ENCODE data around the gene FGB.

Gene FGB

DNA sequence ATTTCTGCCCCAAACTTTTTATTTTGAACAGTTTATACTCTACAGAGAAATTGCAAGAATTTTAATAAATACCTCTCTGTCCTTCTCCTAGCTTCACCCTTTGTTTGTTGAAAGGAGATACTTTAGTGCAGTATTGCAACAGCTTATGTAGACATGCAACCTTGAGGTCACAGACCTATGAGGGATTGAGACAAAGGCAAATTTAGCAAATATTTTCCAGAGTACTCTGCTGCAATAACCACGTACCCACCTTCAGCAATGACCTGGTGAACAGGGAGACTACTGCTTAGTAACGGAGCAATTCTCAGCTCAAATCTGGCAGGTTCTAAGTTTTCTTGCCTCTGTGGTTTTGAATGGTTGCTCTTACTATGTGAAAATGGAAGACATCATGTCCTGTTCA lies 14.5 kb downstream of the FGB start:
- H3K9me2 ChIP-seq (ENCODE audit: low read depth, low read length), result no peaks in the 10 kb centered on the region
- H3K4me1 ChIP-seq (ENCODE audit: insufficient read depth, low read length, severe bottlenecking), result no peaks in the 10 kb centered on the region
- no peak overlapping the region for H3K4me2 ChIP-seq (ENCODE audit: low read length)
- no peak overlapping the region for H3K27ac ChIP-seq (ENCODE audit: low read depth, low read length, poor library complexity, severe bottlenecking)
- H3K9ac ChIP-seq (ENCODE audit: low read length), result no peak overlapping the region
- no peak overlapping the region for H3K4me3 ChIP-seq (ENCODE audit: low read depth, low read length, poor library complexity, severe bottlenecking)
- no peak overlapping the region for H2AFZ ChIP-seq (ENCODE audit: low read length)
- H3K27me3 ChIP-seq (ENCODE audit: insufficient read depth, low read length), result no peaks in the 10 kb centered on the region
- H3K36me3 ChIP-seq (ENCODE audit: insufficient read depth, low read length), result no peaks in the 10 kb centered on the region
- H4K20me1 ChIP-seq (ENCODE audit: insufficient read depth, low read length), result no peaks in the 10 kb centered on the region
- no peaks in the 10 kb centered on the region for H3K9me3 ChIP-seq (ENCODE audit: low read length)
- H3F3A ChIP-seq (ENCODE audit: insufficient read depth, low read length), result no peaks in the 10 kb centered on the region
- H3K79me2 ChIP-seq (ENCODE audit: insufficient read depth, low read length), result no peaks in the 10 kb centered on the region
- TF ChIP-seq CTCF (IDR thresholded peaks at IDR 0.05; ENCODE audit: low read length) (no peak), EZH2 (IDR thresholded peaks at IDR 0.05; ENCODE audit: borderline replicate concordance, low read length) (no peak)

DNA sequence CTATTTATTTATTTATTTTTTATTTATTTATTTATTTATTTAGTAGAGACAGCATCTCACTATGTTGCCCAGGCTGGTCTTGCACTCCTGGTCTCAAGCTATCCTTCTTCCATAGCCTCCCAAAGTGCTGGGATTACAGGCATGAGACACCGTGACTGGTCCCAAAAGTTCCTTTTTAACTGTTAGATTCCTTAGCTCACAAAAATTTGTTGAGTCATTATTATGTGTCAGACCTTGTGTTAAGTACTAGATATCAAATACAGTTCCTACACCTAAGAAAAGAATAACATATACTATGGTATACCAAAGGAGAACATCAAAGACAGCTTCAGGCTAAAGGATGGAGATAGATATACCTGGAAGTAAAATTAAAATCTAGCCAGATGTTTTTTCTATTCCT lies 16.1 kb downstream of the FGB start:
- H3K36me3 ChIP-seq (ENCODE audit: insufficient read depth, low read length), result no peaks in the 10 kb centered on the region
- H3K4me1 ChIP-seq (ENCODE audit: insufficient read depth, low read length, severe bottlenecking), result no peaks in the 10 kb centered on the region
- H3F3A ChIP-seq (ENCODE audit: insufficient read depth, low read length), result no peaks in the 10 kb centered on the region
- H3K4me2 ChIP-seq (ENCODE audit: low read length), result no peak overlapping the region
- H3K9ac ChIP-seq (ENCODE audit: low read length), result no peak overlapping the region
- no peak overlapping the region for H3K27ac ChIP-seq (ENCODE audit: low read depth, low read length, poor library complexity, severe bottlenecking)
- no peak overlapping the region for H2AFZ ChIP-seq (ENCODE audit: low read length)
- no peaks in the 10 kb centered on the region for H3K9me2 ChIP-seq (ENCODE audit: low read depth, low read length)
- no peaks in the 10 kb centered on the region for H3K9me3 ChIP-seq (ENCODE audit: low read length)
- H3K4me3 ChIP-seq (ENCODE audit: low read depth, low read length, poor library complexity, severe bottlenecking), result no peak overlapping the region
- no peaks in the 10 kb centered on the region for H3K27me3 ChIP-seq (ENCODE audit: insufficient read depth, low read length)
- TF ChIP-seq CTCF (IDR thresholded peaks at IDR 0.05; ENCODE audit: low read length) (no peak), EZH2 (IDR thresholded peaks at IDR 0.05; ENCODE audit: borderline replicate concordance, low read length) (no peak)
- H4K20me1 ChIP-seq (ENCODE audit: insufficient read depth, low read length), result no peaks in the 10 kb centered on the region
- H3K79me2 ChIP-seq (ENCODE audit: insufficient read depth, low read length), result no peaks in the 10 kb centered on the region

GRCh38 chr4:154579927-154580326 lies 17.1 kb downstream of the FGB start:
- H3K4me1 ChIP-seq (ENCODE audit: insufficient read depth, low read length, severe bottlenecking), result no peaks in the 10 kb centered on the region
- H3K79me2 ChIP-seq (ENCODE audit: insufficient read depth, low read length), result no peaks in the 10 kb centered on the region
- H3F3A ChIP-seq (ENCODE audit: insufficient read depth, low read length), result no peaks in the 10 kb centered on the region
- H3K9me2 ChIP-seq (ENCODE audit: low read depth, low read length), result no peaks in the 10 kb centered on the region
- H3K27ac ChIP-seq (ENCODE audit: low read depth, low read length, poor library complexity, severe bottlenecking), result no peak overlapping the region
- H3K4me2 ChIP-seq (ENCODE audit: low read length), result no peak overlapping the region
- no peak for TF ChIP-seq EZH2 (IDR thresholded peaks at IDR 0.05; ENCODE audit: borderline replicate concordance, low read length)
- TF ChIP-seq CTCF (IDR thresholded peaks at IDR 0.05; ENCODE audit: low read length), result no peak
- no peaks in the 10 kb centered on the region for H3K36me3 ChIP-seq (ENCODE audit: insufficient read depth, low read length)
- H3K27me3 ChIP-seq (ENCODE audit: insufficient read depth, low read length), result no peaks in the 10 kb centered on the region
- no peaks in the 10 kb centered on the region for H3K9me3 ChIP-seq (ENCODE audit: low read length)
- no peak overlapping the region for H3K9ac ChIP-seq (ENCODE audit: low read length)
- no peak overlapping the region for H2AFZ ChIP-seq (ENCODE audit: low read length)
- no peaks in the 10 kb centered on the region for H4K20me1 ChIP-seq (ENCODE audit: insufficient read depth, low read length)
- no peak overlapping the region for H3K4me3 ChIP-seq (ENCODE audit: low read depth, low read length, poor library complexity, severe bottlenecking)

Data from OCI-LY1 (cell line).